SU-DHL-6 (cell line): ENCODE data around the gene KCNQ4.

Experiments
- H2AFZ ChIP-seq: fragments of 200-600 bp; sonication (generic); 2 replicates; pipeline ENCODE4 v1.6.1; 2014; ENCODE audit warnings: low read depth, mild to moderate bottlenecking, moderate library complexity, mixed read lengths, antibody characterized with exemption, low read length; ENCODE audit not compliant: severe bottlenecking
- H3F3A ChIP-seq: fragments of 200-600 bp; shearing (Covaris generic); 2 replicates; pipeline ENCODE4 v1.6.0; 2016; ENCODE audit warnings: antibody characterized with exemption, mild to moderate bottlenecking; ENCODE audit not compliant: insufficient read depth
- H3K27ac ChIP-seq: fragments of 200-600 bp; sonication (generic); 2 replicates; pipeline ENCODE4 v1.5.1; 2016; ENCODE audit warnings: low read depth, mild to moderate bottlenecking, low read length, moderate library complexity, mixed read lengths
- H3K27me3 ChIP-seq: fragments of 200-600 bp; sonication (generic), shearing (Covaris generic); 2 replicates; pipeline ENCODE4 v1.6.0; 2014; ENCODE audit warnings: mild to moderate bottlenecking, low read length
- H3K36me3 ChIP-seq: fragments of 200-600 bp; sonication (generic); 2 replicates; pipeline ENCODE4 v1.6.1; 2014; ENCODE audit warnings: mild to moderate bottlenecking, low read length, mixed read lengths
- H3K4me2 ChIP-seq: fragments of 300-600, 200-600 bp; shearing (Covaris generic), sonication (generic); 2 replicates; pipeline ENCODE4 v1.6.0; 2014; ENCODE audit warnings: low read length, low read depth, mild to moderate bottlenecking; ENCODE audit not compliant: poor library complexity, severe bottlenecking
- H3K4me3 ChIP-seq: fragments of 200-600 bp; sonication (generic); 2 replicates; pipeline ENCODE4 v1.5.1; 2014; ENCODE audit warnings: antibody characterized with exemption, low read length, mild to moderate bottlenecking, mixed read lengths; ENCODE audit not compliant: insufficient read depth, poor library complexity, severe bottlenecking
- H3K79me2 ChIP-seq: fragments of 200-600 bp; sonication (generic); 2 replicates; pipeline ENCODE4 v1.6.1; 2014; ENCODE audit warnings: mild to moderate bottlenecking, low read length, moderate library complexity; ENCODE audit not compliant: insufficient read depth
- H3K9ac ChIP-seq: fragments of 200-600 bp; sonication (generic); 2 replicates; pipeline ENCODE4 v1.7.0; 2014; ENCODE audit warnings: mild to moderate bottlenecking, low read length
- H3K9me2 ChIP-seq: fragments of 200-600 bp; sonication (generic); replicated peaks from 2 replicates; pipeline ENCODE4 v1.6.1; 2014; ENCODE audit warnings: low read length; ENCODE audit not compliant: insufficient read depth
- H3K9me3 ChIP-seq: fragments of 200-600 bp; sonication (generic); 2 replicates; pipeline ENCODE4 v1.6.1; 2014; ENCODE audit warnings: low read length, mixed read lengths; ENCODE audit not compliant: insufficient read depth
- H4K20me1 ChIP-seq: fragments of 200-600 bp; sonication (generic); 2 replicates; pipeline ENCODE4 v1.6.1; 2014; ENCODE audit warnings: low read depth, mild to moderate bottlenecking, antibody characterized with exemption, low read length, moderate library complexity, mixed read lengths
- CTCF ChIP-seq: fragments of 200-600 bp; sonication (generic); IDR thresholded peaks from one replicate; pipeline ENCODE4 v1.5.1; 2017; ENCODE audit warnings: antibody characterized with exemption, mild to moderate bottlenecking, low read length, moderate library complexity; ENCODE audit not compliant: insufficient read depth, poor library complexity, severe bottlenecking
- EZH2phosphoT487 ChIP-seq: fragments of 200-600 bp; sonication (generic), shearing (Covaris generic); conservative IDR thresholded peaks from 2 replicates; pipeline ENCODE4 v1.6.1; 2018; ENCODE audit warnings: mild to moderate bottlenecking, antibody characterized with exemption, low read length, moderate library complexity, mixed read lengths

KCNQ4 gene

GRCh38 chr1:40738831-40739230, 44.8 kb upstream of the KCNQ4 start:
- Histone ChIP-seq H3K4me2 (no peak overlapping the region), H4K20me1 (peaks cover 4% of the 10 kb centered on the region; the same call in 1 of the 2 replicates), H3K9me3 (no peaks in the 10 kb centered on the region), H3K4me3 (no peak overlapping the region), H2AFZ (no peak overlapping the region), H3K36me3 (peaks cover 27% of the 10 kb centered on the region; the same call in 1 of the 2 replicates), H3K9me2 (no peaks in the 10 kb centered on the region), H3K9ac (no peak overlapping the region), H3F3A (no peaks in the 10 kb centered on the region; the same call in 1 of the 2 replicates), H3K27me3 (no peaks in the 10 kb centered on the region), H3K27ac (no peak overlapping the region), H3K79me2 (peaks cover 53% of the 10 kb centered on the region)
- TF ChIP-seq CTCF (no peak), EZH2phosphoT487 (no peak)

GRCh38 chr1:40739455-40740008, 44.1 kb upstream of the KCNQ4 start:
- Histone ChIP-seq H3F3A (no peaks in the 10 kb centered on the region; the same call in 1 of the 2 replicates), H4K20me1 (peaks cover 4% of the 10 kb centered on the region; the same call in 1 of the 2 replicates), H3K36me3 (peaks cover 27% of the 10 kb centered on the region; the same call in 1 of the 2 replicates), H3K9me3 (no peaks in the 10 kb centered on the region), H3K4me2 (no peak overlapping the region), H3K27me3 (no peaks in the 10 kb centered on the region), H3K4me3 (no peak overlapping the region), H3K79me2 (peaks cover 54% of the 10 kb centered on the region), H2AFZ (no peak overlapping the region), H3K9ac (no peak overlapping the region), H3K9me2 (no peaks in the 10 kb centered on the region), H3K27ac (no peak overlapping the region)
- no peak for TF ChIP-seq CTCF
- TF ChIP-seq EZH2phosphoT487: no peak

- Histone ChIP-seq H2AFZ (no peak overlapping the region), H3K27ac (no peak overlapping the region), H3K36me3 (peaks cover 27% of the 10 kb centered on the region; the same call in 1 of the 2 replicates), H4K20me1 (peaks cover 4% of the 10 kb centered on the region; the same call in 1 of the 2 replicates), H3K4me2 (no peak overlapping the region), H3K9me3 (no peaks in the 10 kb centered on the region), H3F3A (no peaks in the 10 kb centered on the region; the same call in 1 of the 2 replicates), H3K9ac (no peak overlapping the region), H3K9me2 (no peaks in the 10 kb centered on the region), H3K4me3 (no peak overlapping the region), H3K27me3 (no peaks in the 10 kb centered on the region), H3K79me2 (peaks cover 49% of the 10 kb centered on the region)
- TF ChIP-seq EZH2phosphoT487: no peak
- TF ChIP-seq CTCF: no peak
Measured at GRCh38 chr1:40740039-40740996, 43.3 kb upstream of the KCNQ4 start.
